GM12878 (cell line): ENCODE measurements around the gene DCAF12. TPM values are rescaled to one million over a fixed set of nuclear protein-coding genes. Genes with fewer than 3 reads are reported as not detected.

Experiments
- ATAC-seq: fragments of 200-7000 bp; cut with Tn5 transposase; 3 replicates; pipeline ENCODE4 v1.9.1; 2020; ENCODE audit warnings: mild to moderate bottlenecking, moderate library complexity
- BruUV-seq: library from RNA; stranded (reverse); fragments of 400-500 nt; replicated peaks from 2 replicates; lab custom pipeline; 2021; lab: Mats Ljungman, UMichigan
- CTCF ChIA-PET: fragments of 300-600 bp; sonication (Branson Sonifier 250); formaldehyde crosslinking; extraction: SDS; loops from one replicate; lab custom pipeline; 2021; ENCODE audit warnings: inconsistent platforms; lab: Yijun Ruan, JAX
- POLR2A ChIA-PET: fragments of 350-600 bp; formaldehyde crosslinking; extraction: SDS; loops from one replicate; lab custom pipeline; 2021; ENCODE audit warnings: inconsistent platforms; lab: Charles Lee
- RAD21 ChIA-PET: fragments of 300-600 bp; sonication (Branson Sonifier 250); formaldehyde crosslinking; loops from one replicate; lab custom pipeline; 2023; ENCODE audit warnings: antibody characterized with exemption; ENCODE audit not compliant: unreplicated experiment; lab: Charles Lee
- SMC1A ChIA-PET: fragments of 300-600 bp; sonication (Branson Sonifier 250); formaldehyde crosslinking; loops from one replicate; lab custom pipeline; 2023; ENCODE audit not compliant: unreplicated experiment, uncharacterized antibody; lab: Charles Lee
- DNase-seq: peaks from one replicate; pipeline ENCODE4 v3.0.0-alpha.2; 2011; ENCODE audit warnings: low read depth, low spot score
- FAIRE-seq: peaks from 3 replicates; lab custom pipeline; 2011; peaks lifted over from hg19 to GRCh38; lab: Jason Lieb, UNC
- H2AFZ ChIP-seq: 2 replicates; pipeline ENCODE4 v1.6.0; 2011; ENCODE audit warnings: low read depth, low read length, control low read depth; ENCODE audit not compliant: control insufficient read depth
- H3K27ac ChIP-seq: 2 replicates; pipeline ENCODE4 v1.5.1; 2011; ENCODE audit warnings: control low read depth; ENCODE audit not compliant: control insufficient read depth, insufficient read depth
- H3K27me3 ChIP-seq, 2 experiments: replicated peaks in 1 of 2; 2 replicates each; pipeline versions ENCODE4 v1.6.0 to v1.6.1; 2011; ENCODE audit warnings: low read length in 1 of 2; ENCODE audit not compliant: control insufficient read depth in 2 of 2, insufficient read depth in 2 of 2
- H3K36me3 ChIP-seq, 2 experiments: 2 replicates each; pipeline ENCODE4 v1.5.1; 2011; ENCODE audit warnings: low read length in 1 of 2; ENCODE audit not compliant: control insufficient read depth in 2 of 2, insufficient read depth in 2 of 2
- H3K4me1 ChIP-seq: 2 replicates; pipeline ENCODE4 v1.6.1; 2011; ENCODE audit warnings: mild to moderate bottlenecking, low read length, moderate library complexity, mixed read lengths; ENCODE audit not compliant: control insufficient read depth, insufficient read depth
- H3K4me2 ChIP-seq: 2 replicates; pipeline ENCODE4 v1.6.0; 2011; ENCODE audit warnings: control low read depth; ENCODE audit not compliant: control insufficient read depth, insufficient read depth
- H3K4me3 ChIP-seq: fragments of 200-600 bp; sonication (generic); 2 replicates; pipeline ENCODE4 v1.5.1; 2016
- H3K79me2 ChIP-seq: 2 replicates; pipeline ENCODE4 v1.6.0; 2011; ENCODE audit warnings: low read length; ENCODE audit not compliant: control insufficient read depth, insufficient read depth
- H3K9ac ChIP-seq: 2 replicates; pipeline ENCODE4 v1.8.0; 2011; ENCODE audit warnings: low read length, control low read depth, mixed read lengths; ENCODE audit not compliant: control insufficient read depth, insufficient read depth
- H3K9me3 ChIP-seq: replicated peaks from 3 replicates; pipeline ENCODE4 v1.5.1; 2011; ENCODE audit warnings: mild to moderate bottlenecking, low read length; ENCODE audit not compliant: control insufficient read depth, insufficient read depth
- H4K20me1 ChIP-seq: 2 replicates; pipeline ENCODE4 v1.6.0; 2011; ENCODE audit not compliant: control insufficient read depth, insufficient read depth
- ASH2L ChIP-seq: fragments of 300-600, 200-600 bp; sonication (generic); IDR thresholded peaks from 2 replicates; pipeline ENCODE4 v1.6.1; 2017; ENCODE audit warnings: low read depth, mild to moderate bottlenecking, borderline replicate concordance
- MYB ChIP-seq: fragments of 150-350 bp; IDR thresholded peaks from 2 replicates; pipeline ENCODE4 v1.6.1; 2014; ENCODE audit warnings: mild to moderate bottlenecking, low read depth, low read length, borderline replicate concordance
- NFYB ChIP-seq: IDR thresholded peaks from 2 replicates; pipeline ENCODE4 v1.6.1; 2011; ENCODE audit warnings: low read depth, mild to moderate bottlenecking, low read length, improper control_type of control experiment, moderate library complexity; ENCODE audit not compliant: insufficient read depth
- POLR2A ChIP-seq: IDR thresholded peaks from 2 replicates; pipeline ENCODE4 v1.6.1; 2011; ENCODE audit warnings: low read depth, mild to moderate bottlenecking, low read length
- SPI1 ChIP-seq: IDR thresholded peaks from 2 replicates; pipeline ENCODE4 v1.6.1; 2011; ENCODE audit warnings: low read depth, mild to moderate bottlenecking, low read length, moderate library complexity, borderline replicate concordance; ENCODE audit not compliant: insufficient read depth
- SUPT20H ChIP-seq: IDR thresholded peaks from 2 replicates; pipeline ENCODE4 v1.6.1; 2011; ENCODE audit warnings: low read depth, mild to moderate bottlenecking, low read length, moderate library complexity, borderline replicate concordance; ENCODE audit not compliant: control insufficient read depth
- in situ Hi-C: fragments of 300-500 bp; cut with MboI; formaldehyde crosslinking; loops from 9 replicates; pipeline ENCODE4 v1.14.3; 2018; ENCODE audit warnings: mixed read lengths
- intact Hi-C: fragments of 100-400 bp; cut with micrococcal nuclease; formaldehyde crosslinking; loops from one replicate; pipeline ENCODE4 v1.14.2; 2022; ENCODE audit not compliant: unreplicated experiment
- polyA plus RNA-seq, 11 experiments: library from polyadenylated mRNA; depleted of rRNA in 4 of 11; unstranded in 6 of 11; stranded (reverse) in 5 of 11; fragments of >200 nt; fragmentation: Nextera tagmentation in 4 of 11; fragmentation: Illumina TruSeq in 1 of 11; extraction: Ambion mirVana in 4 of 11; extraction: Trizol in 1 of 11; gene quantifications; 1 replicate in 1 of 11; 2 replicates in 10 of 11; pipeline versions ENCODE4 v1.2.1 to v1.2.3, GENCODE V29; 2011 to 2016; ENCODE audit warnings: inconsistent platforms in 2 of 11, missing spikeins in 2 of 11, low read depth in 1 of 11
- total RNA-seq, 4 experiments: library from RNA; depleted of rRNA in 3 of 4; stranded (reverse); fragments of >200 nt in 3 of 4; fragmentation: Illumina TruSeq in 1 of 4; extraction: Trizol in 1 of 4; gene quantifications; 2 replicates each; pipeline versions ENCODE4 v1.2.1 to v1.2.3, GENCODE V29; 2013 to 2021
- TF ChIP-seq, protein P1 (sequence below): fragments of 450-650 bp; IDR thresholded peaks from 2 replicates; pipeline ENCODE4 v1.6.1; 2017; ENCODE audit warnings: mild to moderate bottlenecking, low read depth, inconsistent platforms; ENCODE audit not compliant: poor library complexity, severe bottlenecking
- TF ChIP-seq, protein P2 (sequence below): IDR thresholded peaks from 2 replicates; pipeline ENCODE4 v1.6.1; 2012; ENCODE audit warnings: improper control_type of control experiment, low read depth, low read length; ENCODE audit not compliant: insufficient replicate concordance
- TF ChIP-seq, protein P3 (sequence below): IDR thresholded peaks from 2 replicates; pipeline ENCODE4 v1.6.1; 2012; ENCODE audit warnings: low read depth, low read length, improper control_type of control experiment
- TF ChIP-seq, protein P4 (sequence below): IDR thresholded peaks from 2 replicates; pipeline ENCODE4 v1.6.1; 2011; ENCODE audit warnings: low read depth, low read length, improper control_type of control experiment, borderline replicate concordance
- TF ChIP-seq, protein P5 (sequence below): fragments of 450-650 bp; IDR thresholded peaks from 2 replicates; pipeline ENCODE4 v1.6.1; 2017; ENCODE audit warnings: borderline replicate concordance

DCAF12 gene
- total and polyA plus RNA-seq, 10 of the 15 experiments (the other 5 are each of a cell fraction or from before 2014, with no cell fraction given), result 11.7 to 57.6 (median 34.6) TPM

DNA sequence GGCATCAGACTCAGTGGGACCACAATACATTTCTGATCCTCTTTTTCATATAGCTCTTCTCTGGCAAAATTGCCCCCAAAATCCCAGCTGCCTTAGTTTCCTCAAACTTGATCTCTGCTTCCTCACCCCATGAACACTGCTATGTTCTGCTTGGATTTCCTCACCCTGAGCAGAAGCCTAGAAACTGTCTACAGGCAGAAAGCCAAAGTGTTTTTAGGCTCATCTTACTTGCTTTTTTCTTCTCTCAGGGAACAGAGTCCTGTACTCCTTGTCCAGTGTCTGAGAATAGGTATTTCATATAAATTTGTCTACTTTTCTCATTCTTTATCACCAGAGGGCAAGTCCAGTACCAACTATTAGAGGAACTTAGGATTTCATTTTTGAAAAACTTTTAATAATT is 30.8 kb upstream of the DCAF12 start:
- H3K9me3 ChIP-seq, result no peaks in the 10 kb centered on the region
- no peak for ATAC-seq
- no peak overlapping the region for H3K9ac ChIP-seq
- no TSS peak for BruUV-seq
- no peaks in the 10 kb centered on the region for H3K79me2 ChIP-seq
- FAIRE-seq, result no peak
- in situ Hi-C loops, result no loop called here
- ChIA-PET RAD21 (no interaction called here), POLR2A (no interaction called here), CTCF (no interaction called here), SMC1A (interaction anchor here (0.6 to 1.2 kb wide), 2 partner anchors 16 to 72 kb away, joined by 3 read pairs; no protein-coding TSS in a partner anchor)
- no peak overlapping the region for H2AFZ ChIP-seq
- no peaks in the 10 kb centered on the region for H4K20me1 ChIP-seq
- DNase-seq, result no peak
- no peak overlapping the region for H3K4me3 ChIP-seq
- intact Hi-C loops, result no loop called here
- H3K4me1 ChIP-seq, result no peaks in the 10 kb centered on the region
- H3K27me3 ChIP-seq, result no peaks in the 10 kb centered on the region
- TF ChIP-seq, protein P1, sequence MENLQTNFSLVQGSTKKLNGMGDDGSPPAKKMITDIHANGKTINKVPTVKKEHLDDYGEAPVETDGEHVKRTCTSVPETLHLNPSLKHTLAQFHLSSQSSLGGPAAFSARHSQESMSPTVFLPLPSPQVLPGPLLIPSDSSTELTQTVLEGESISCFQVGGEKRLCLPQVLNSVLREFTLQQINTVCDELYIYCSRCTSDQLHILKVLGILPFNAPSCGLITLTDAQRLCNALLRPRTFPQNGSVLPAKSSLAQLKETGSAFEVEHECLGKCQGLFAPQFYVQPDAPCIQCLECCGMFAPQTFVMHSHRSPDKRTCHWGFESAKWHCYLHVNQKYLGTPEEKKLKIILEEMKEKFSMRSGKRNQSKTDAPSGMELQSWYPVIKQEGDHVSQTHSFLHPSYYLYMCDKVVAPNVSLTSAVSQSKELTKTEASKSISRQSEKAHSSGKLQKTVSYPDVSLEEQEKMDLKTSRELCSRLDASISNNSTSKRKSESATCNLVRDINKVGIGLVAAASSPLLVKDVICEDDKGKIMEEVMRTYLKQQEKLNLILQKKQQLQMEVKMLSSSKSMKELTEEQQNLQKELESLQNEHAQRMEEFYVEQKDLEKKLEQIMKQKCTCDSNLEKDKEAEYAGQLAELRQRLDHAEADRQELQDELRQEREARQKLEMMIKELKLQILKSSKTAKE, result no peak
- TF ChIP-seq NFYB (no peak), MYB (no peak), SUPT20H (no peak), POLR2A (no peak), ASH2L (no peak), SPI1 (no peak)
- TF ChIP-seq, protein P2, sequence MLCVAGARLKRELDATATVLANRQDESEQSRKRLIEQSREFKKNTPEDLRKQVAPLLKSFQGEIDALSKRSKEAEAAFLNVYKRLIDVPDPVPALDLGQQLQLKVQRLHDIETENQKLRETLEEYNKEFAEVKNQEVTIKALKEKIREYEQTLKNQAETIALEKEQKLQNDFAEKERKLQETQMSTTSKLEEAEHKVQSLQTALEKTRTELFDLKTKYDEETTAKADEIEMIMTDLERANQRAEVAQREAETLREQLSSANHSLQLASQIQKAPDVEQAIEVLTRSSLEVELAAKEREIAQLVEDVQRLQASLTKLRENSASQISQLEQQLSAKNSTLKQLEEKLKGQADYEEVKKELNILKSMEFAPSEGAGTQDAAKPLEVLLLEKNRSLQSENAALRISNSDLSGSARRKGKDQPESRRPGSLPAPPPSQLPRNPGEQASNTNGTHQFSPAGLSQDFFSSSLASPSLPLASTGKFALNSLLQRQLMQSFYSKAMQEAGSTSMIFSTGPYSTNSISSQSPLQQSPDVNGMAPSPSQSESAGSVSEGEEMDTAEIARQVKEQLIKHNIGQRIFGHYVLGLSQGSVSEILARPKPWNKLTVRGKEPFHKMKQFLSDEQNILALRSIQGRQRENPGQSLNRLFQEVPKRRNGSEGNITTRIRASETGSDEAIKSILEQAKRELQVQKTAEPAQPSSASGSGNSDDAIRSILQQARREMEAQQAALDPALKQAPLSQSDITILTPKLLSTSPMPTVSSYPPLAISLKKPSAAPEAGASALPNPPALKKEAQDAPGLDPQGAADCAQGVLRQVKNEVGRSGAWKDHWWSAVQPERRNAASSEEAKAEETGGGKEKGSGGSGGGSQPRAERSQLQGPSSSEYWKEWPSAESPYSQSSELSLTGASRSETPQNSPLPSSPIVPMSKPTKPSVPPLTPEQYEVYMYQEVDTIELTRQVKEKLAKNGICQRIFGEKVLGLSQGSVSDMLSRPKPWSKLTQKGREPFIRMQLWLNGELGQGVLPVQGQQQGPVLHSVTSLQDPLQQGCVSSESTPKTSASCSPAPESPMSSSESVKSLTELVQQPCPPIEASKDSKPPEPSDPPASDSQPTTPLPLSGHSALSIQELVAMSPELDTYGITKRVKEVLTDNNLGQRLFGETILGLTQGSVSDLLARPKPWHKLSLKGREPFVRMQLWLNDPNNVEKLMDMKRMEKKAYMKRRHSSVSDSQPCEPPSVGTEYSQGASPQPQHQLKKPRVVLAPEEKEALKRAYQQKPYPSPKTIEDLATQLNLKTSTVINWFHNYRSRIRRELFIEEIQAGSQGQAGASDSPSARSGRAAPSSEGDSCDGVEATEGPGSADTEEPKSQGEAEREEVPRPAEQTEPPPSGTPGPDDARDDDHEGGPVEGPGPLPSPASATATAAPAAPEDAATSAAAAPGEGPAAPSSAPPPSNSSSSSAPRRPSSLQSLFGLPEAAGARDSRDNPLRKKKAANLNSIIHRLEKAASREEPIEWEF, result no peak
- TF ChIP-seq, protein P3, sequence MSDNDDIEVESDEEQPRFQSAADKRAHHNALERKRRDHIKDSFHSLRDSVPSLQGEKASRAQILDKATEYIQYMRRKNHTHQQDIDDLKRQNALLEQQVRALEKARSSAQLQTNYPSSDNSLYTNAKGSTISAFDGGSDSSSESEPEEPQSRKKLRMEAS, result no peak
- TF ChIP-seq, protein P4, sequence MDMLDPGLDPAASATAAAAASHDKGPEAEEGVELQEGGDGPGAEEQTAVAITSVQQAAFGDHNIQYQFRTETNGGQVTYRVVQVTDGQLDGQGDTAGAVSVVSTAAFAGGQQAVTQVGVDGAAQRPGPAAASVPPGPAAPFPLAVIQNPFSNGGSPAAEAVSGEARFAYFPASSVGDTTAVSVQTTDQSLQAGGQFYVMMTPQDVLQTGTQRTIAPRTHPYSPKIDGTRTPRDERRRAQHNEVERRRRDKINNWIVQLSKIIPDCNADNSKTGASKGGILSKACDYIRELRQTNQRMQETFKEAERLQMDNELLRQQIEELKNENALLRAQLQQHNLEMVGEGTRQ, result no peak
- TF ChIP-seq, protein P5, sequence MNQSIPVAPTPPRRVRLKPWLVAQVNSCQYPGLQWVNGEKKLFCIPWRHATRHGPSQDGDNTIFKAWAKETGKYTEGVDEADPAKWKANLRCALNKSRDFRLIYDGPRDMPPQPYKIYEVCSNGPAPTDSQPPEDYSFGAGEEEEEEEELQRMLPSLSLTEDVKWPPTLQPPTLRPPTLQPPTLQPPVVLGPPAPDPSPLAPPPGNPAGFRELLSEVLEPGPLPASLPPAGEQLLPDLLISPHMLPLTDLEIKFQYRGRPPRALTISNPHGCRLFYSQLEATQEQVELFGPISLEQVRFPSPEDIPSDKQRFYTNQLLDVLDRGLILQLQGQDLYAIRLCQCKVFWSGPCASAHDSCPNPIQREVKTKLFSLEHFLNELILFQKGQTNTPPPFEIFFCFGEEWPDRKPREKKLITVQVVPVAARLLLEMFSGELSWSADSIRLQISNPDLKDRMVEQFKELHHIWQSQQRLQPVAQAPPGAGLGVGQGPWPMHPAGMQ, result no peak
- H3K27ac ChIP-seq, result no peak overlapping the region
- no peaks in the 10 kb centered on the region for H3K36me3 ChIP-seq
- no peak overlapping the region for H3K4me2 ChIP-seq
